GM15510 (cell line): Measurements from ENCODE around the gene TAT.

Experiments
- POLR2A ChIP-seq: IDR thresholded peaks from 3 replicates; pipeline ENCODE4 v1.6.1; 2011; ENCODE audit warnings: borderline replicate concordance; ENCODE audit not compliant: insufficient read length; ENCODE audit errors: extremely low read depth

Gene TAT

GRCh38 chr16:71555230-71555891 is 21.5 kb downstream of the TAT start:
- TF ChIP-seq POLR2A, result no peak

- TF ChIP-seq POLR2A, result no peak
Measured at GRCh38 chr16:71552698-71553503, 24.0 kb downstream of the TAT start.

GRCh38 chr16:71547168-71547567 is 29.7 kb downstream of the TAT start:
- TF ChIP-seq POLR2A, result no peak

- TF ChIP-seq POLR2A, result no peak
Measured at GRCh38 chr16:71542377-71542776, 34.5 kb downstream of the TAT start.

- TF ChIP-seq POLR2A, result no peak
Measured at GRCh38 chr16:71537643-71538042, 39.2 kb downstream of the TAT start.

GRCh38 chr16:71536752-71537499 is 40.0 kb downstream of the TAT start:
- no peak for TF ChIP-seq POLR2A

GRCh38 chr16:71532366-71532765 is 44.5 kb downstream of the TAT start:
- TF ChIP-seq POLR2A, result no peak

GRCh38 chr16:71528863-71529262 is 48.0 kb downstream of the TAT start:
- no peak for TF ChIP-seq POLR2A

GRCh38 chr16:71528257-71528656 is 48.6 kb downstream of the TAT start:
- no peak for TF ChIP-seq POLR2A

GRCh38 chr16:71526111-71526631 is 50.7 kb downstream of the TAT start, which contains the start of gene CHST4:
Gene CHST4, plus strand, starts transcription at chr16:71526426. Its CDS starts 10,252 bp downstream, at chr16:71536678.
- no peak for TF ChIP-seq POLR2A

- no peak for TF ChIP-seq POLR2A
Measured at GRCh38 chr16:71524566-71525553, 52.0 kb downstream of the TAT start.

GRCh38 chr16:71520550-71520949 is 56.3 kb downstream of the TAT start:
- no peak for TF ChIP-seq POLR2A
